ENCODE measurements around the gene MFAP2.
"Not testable (repeated sequence)": the region's sequence is repeated elsewhere in the genome, so short reads cannot be mapped to it uniquely, and the experiment has no call there.

Gene MFAP2

GRCh38 chr1:16958475-16958874, 21.9 kb downstream of the MFAP2 start:
- DNase-seq, result no peak

GRCh38 chr1:16957731-16958130, 22.7 kb downstream of the MFAP2 start:
- DNase-seq, result no peak

- DNase-seq, result no peak
These were observed 23.6 kb downstream of the MFAP2 start for GRCh38 chr1:16956775-16957174.

- DNase-seq, result no peak
These were observed 25.2 kb downstream of the MFAP2 start for GRCh38 chr1:16955186-16955585.

GRCh38 chr1:16954579-16954978, 25.8 kb downstream of the MFAP2 start:
- DNase-seq, result no peak

- not testable (repeated sequence) for DNase-seq
These were observed 28.0 kb downstream of the MFAP2 start for GRCh38 chr1:16952376-16952775.

- DNase-seq, result not testable (repeated sequence)
These were observed 31.4 kb downstream of the MFAP2 start for GRCh38 chr1:16949026-16949425.

GRCh38 chr1:16948282-16948891, 32.0 kb downstream of the MFAP2 start:
- DNase-seq, result not testable (repeated sequence)

GRCh38 chr1:16946646-16947045, 33.8 kb downstream of the MFAP2 start:
- DNase-seq, result no peak

GRCh38 chr1:16946185-16946584, 34.2 kb downstream of the MFAP2 start:
- DNase-seq, result not testable (repeated sequence)

- not testable (repeated sequence) for DNase-seq
These were observed 34.9 kb downstream of the MFAP2 start for GRCh38 chr1:16945512-16945911.

GRCh38 chr1:16944038-16944437, 36.4 kb downstream of the MFAP2 start:
- no peak for DNase-seq

- DNase-seq, result not testable (repeated sequence)
These were observed 40.8 kb downstream of the MFAP2 start for GRCh38 chr1:16939386-16940180.

GRCh38 chr1:16938351-16939321, 41.8 kb downstream of the MFAP2 start:
- no peak for DNase-seq

- not testable (repeated sequence) for DNase-seq
These were observed 43.8 kb downstream of the MFAP2 start for GRCh38 chr1:16936580-16936979.

- DNase-seq, result not testable (repeated sequence)
These were observed 46.5 kb downstream of the MFAP2 start for GRCh38 chr1:16933945-16934344.

GRCh38 chr1:16931206-16931934, 49.0 kb downstream of the MFAP2 start:
- not testable (repeated sequence) for DNase-seq

GRCh38 chr1:16929146-16930041, 51.0 kb downstream of the MFAP2 start:
- not testable (repeated sequence) for DNase-seq

- no peak for DNase-seq
These were observed 52.5 kb downstream of the MFAP2 start for GRCh38 chr1:16927711-16928485.

- no peak for DNase-seq
These were observed 53.2 kb downstream of the MFAP2 start for GRCh38 chr1:16927256-16927655.
